HG03432 (cell line): ENCODE results near the gene ARF1.

ENCODE experiments used
- ATAC-seq: cut with Tn5 transposase; IDR thresholded peaks from one replicate; pipeline ENCODE4 v1.9.1; 2021; ENCODE audit warnings: mild to moderate bottlenecking, moderate library complexity; ENCODE audit not compliant: unreplicated experiment

Gene ARF1

GRCh38 chr1:228068359-228068758 lies 14.1 kb upstream of the ARF1 start:
- ATAC-seq: no peak

- no peak for ATAC-seq
Measured at GRCh38 chr1:228070173-228070572, 12.3 kb upstream of the ARF1 start.

GRCh38 chr1:228070851-228071250 lies 11.7 kb upstream of the ARF1 start:
- ATAC-seq: no peak

GRCh38 chr1:228071839-228072657 lies 10.5 kb upstream of the ARF1 start:
- no peak for ATAC-seq

GRCh38 chr1:228072658-228073043 lies 9.9 kb upstream of the ARF1 start:
- no peak for ATAC-seq

GRCh38 chr1:228073061-228073856 lies 9.2 kb upstream of the ARF1 start:
- ATAC-seq: no peak

- no peak for ATAC-seq
Measured at GRCh38 chr1:228073857-228074545, 8.5 kb upstream of the ARF1 start.

GRCh38 chr1:228074954-228075730 lies 7.4 kb upstream of the ARF1 start:
- ATAC-seq: no peak

GRCh38 chr1:228075801-228076271 lies 6.7 kb upstream of the ARF1 start:
- no peak for ATAC-seq

GRCh38 chr1:228076796-228077430 lies 5.6 kb upstream of the ARF1 start:
- no peak for ATAC-seq

- ATAC-seq: no peak
Measured at GRCh38 chr1:228077565-228078330, 4.8 kb upstream of the ARF1 start.

- no peak for ATAC-seq
Measured at GRCh38 chr1:228079013-228079412, 3.5 kb upstream of the ARF1 start.

- ATAC-seq: no peak
Measured at GRCh38 chr1:228079601-228080263, 2.8 kb upstream of the ARF1 start.

- ATAC-seq: no peak
Measured at GRCh38 chr1:228081144-228081543, 1.4 kb upstream of the ARF1 start.

- peak; percentile 33 for ATAC-seq
Measured at GRCh38 chr1:228081578-228082213, 812 bp upstream of the ARF1 start.

GRCh38 chr1:228082918-228083870 lies 686 bp downstream of the ARF1 start:
- peak; percentile 25 for ATAC-seq

GRCh38 chr1:228083871-228084278 lies 1.4 kb downstream of the ARF1 start:
- ATAC-seq: no peak
